ENCODE results near the gene SEMA6A.
A peak's percentile ranks its signal among the peaks of the same experiment; 100 is the strongest.

SEMA6A gene

DNA sequence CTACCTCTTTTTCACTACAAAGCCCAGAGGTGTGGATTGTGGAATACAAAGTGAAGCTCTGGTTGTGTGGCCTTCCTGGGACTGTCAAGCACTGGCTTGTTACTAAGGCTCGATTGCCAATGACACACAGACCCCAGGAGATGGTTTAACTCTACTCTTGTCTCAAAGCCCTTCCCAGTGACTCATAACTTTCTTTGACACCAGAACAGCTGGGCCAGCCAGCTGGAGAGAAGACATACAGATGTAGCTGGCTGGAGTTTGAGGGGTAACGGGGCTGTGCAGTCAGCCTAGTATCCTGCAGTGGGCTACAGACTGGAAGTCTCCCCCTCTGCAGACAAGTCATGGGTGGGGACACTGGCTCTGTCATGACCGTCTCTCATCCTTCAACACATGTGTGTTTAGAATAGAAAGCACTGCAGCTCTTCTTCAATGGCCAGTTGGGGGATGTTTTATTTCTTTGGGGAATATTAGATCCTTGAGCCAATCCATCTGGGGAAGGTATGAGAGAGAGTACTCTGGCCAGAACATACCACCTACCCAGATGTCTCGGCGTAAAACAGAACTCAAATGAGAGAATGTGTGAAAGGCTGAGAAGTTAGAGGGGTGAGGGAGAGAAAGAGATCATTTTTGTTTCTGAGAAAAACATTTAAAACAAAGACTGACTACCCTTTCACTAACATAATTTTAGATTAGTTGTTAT is 53.3 kb downstream of the SEMA6A start:
- Histone ChIP-seq H3K9ac (ENCODE audit: low read length) (no peak overlapping the region), H3K18ac (ENCODE audit: low read depth in 1 of 2, low read length in 2 of 2) (no peak overlapping the region), H2BK15ac (ENCODE audit: low read depth, poor library complexity, severe bottlenecking) (no peak overlapping the region), H3K9me3 (ENCODE audit: control insufficient read depth, low read length) (no peaks in the 10 kb centered on the region), H2AFZ (ENCODE audit: low read depth, low read length) (no peak overlapping the region), H3K36me3 (ENCODE audit: control insufficient read depth in 1 of 2, insufficient read depth in 2 of 2, low read depth in 1 of 2, low read length in 2 of 2) (no peaks in the 10 kb centered on the region), H3K23ac (ENCODE audit: low read length in 2 of 2) (no peak overlapping the region), H3K4me3 (ENCODE audit: insufficient read depth in 1 of 2, low read depth in 1 of 2, low read length in 2 of 2) (peak overlapping the region in 1 of 2 experiments; percentile 18), H3K4me2 (ENCODE audit: low read length, poor library complexity, severe bottlenecking) (no peak overlapping the region), H4K91ac (ENCODE audit: low read length) (no peak overlapping the region), H2BK12ac (ENCODE audit: low read length in 2 of 2) (no peak overlapping the region), H3K4ac (ENCODE audit: low read depth in 1 of 2, low read length in 2 of 2) (no peak overlapping the region), H3K14ac (ENCODE audit: low read length in 2 of 2) (no peak overlapping the region), H3K27ac (ENCODE audit: low read length, poor library complexity, severe bottlenecking) (no peak overlapping the region), H2AK5ac (ENCODE audit: low read length, severe bottlenecking) (peak overlapping the region; percentile 34), H3K27me3 (ENCODE audit: control insufficient read depth in 1 of 2, insufficient read depth in 1 of 2, low read length in 2 of 2) (no peaks in the 10 kb centered on the region), H4K8ac (ENCODE audit: low read length) (peak overlapping the region; percentile 14), H2BK120ac (ENCODE audit: low read depth, low read length) (no peak overlapping the region), H3K79me1 (replicated peaks; ENCODE audit: low read length, poor library complexity, severe bottlenecking) (peaks cover 17% of the 10 kb centered on the region), H2BK5ac (ENCODE audit: low read depth, low read length, poor library complexity, severe bottlenecking) (no peak overlapping the region), H3K4me1 (ENCODE audit: control insufficient read depth, insufficient read depth, low read depth, low read length) (peaks cover 3% of the 10 kb centered on the region)
- DNase-seq, result peak; percentile 73
- 15% methylated on average over 2 of the region's 5 CpGs for WGBS

DNA sequence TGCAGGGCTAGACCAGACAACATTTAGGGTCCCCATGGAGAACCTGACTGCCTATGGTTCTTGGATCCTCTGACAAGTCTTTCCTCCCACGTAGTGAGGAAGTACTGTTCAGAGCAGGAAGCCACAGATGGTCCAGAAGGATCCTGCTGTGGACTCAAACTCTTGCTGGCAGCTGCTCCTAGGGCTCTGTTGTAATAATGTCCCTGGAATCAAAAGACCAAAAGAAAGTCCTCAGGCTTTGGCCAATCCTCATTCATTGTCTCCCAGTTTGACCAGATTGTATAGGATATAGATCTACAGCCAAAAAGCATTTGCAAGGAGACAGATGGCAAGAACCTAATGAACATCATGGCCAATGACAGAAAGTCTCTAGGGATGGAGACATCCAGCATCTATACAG is 53.9 kb downstream of the SEMA6A start:
- no peaks in the 10 kb centered on the region for H3K36me3 ChIP-seq (ENCODE audit: control insufficient read depth in 1 of 2, insufficient read depth in 2 of 2, low read depth in 1 of 2, low read length in 2 of 2)
- H3K4me1 ChIP-seq (ENCODE audit: control insufficient read depth, insufficient read depth, low read depth, low read length), result peaks cover 3% of the 10 kb centered on the region

DNA sequence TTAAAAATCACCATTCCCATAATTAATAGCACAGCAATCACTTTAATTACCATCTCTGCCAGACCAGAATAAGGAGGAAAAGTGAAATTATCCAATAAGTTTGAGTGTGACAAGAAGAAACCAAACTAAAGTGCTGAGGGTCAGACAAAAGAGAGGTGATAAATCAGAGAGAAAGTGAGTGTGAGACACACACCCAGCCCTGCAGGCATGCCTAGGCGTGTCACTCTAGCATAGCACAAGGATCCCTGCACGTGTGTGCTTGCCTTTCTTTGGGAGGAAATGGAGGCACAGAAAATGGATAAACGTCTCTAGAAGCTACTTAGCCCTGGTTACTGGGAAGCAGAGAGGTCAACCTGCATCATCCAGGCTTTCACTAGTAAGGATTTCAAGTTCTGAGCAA is 56.2 kb downstream of the SEMA6A start:
- H3K4ac ChIP-seq (ENCODE audit: low read depth in 1 of 2, low read length in 2 of 2), result no peak overlapping the region

More for the DNA sequence above, 53.9 kb downstream of the SEMA6A start:
- Histone ChIP-seq H3K79me1 (replicated peaks; ENCODE audit: low read length, poor library complexity, severe bottlenecking) (peaks cover 17% of the 10 kb centered on the region), H3K9me3 (ENCODE audit: control insufficient read depth, low read length) (no peaks in the 10 kb centered on the region), H2BK12ac (ENCODE audit: low read length in 2 of 2) (no peak overlapping the region), H2BK120ac (ENCODE audit: low read depth, low read length) (no peak overlapping the region), H3K4ac (ENCODE audit: low read depth in 1 of 2, low read length in 2 of 2) (no peak overlapping the region), H2AFZ (ENCODE audit: low read depth, low read length) (no peak overlapping the region), H4K91ac (ENCODE audit: low read length) (no peak overlapping the region), H2BK5ac (ENCODE audit: low read depth, low read length, poor library complexity, severe bottlenecking) (no peak overlapping the region), H3K4me3 (ENCODE audit: insufficient read depth in 1 of 2, low read depth in 1 of 2, low read length in 2 of 2) (peak overlapping the region in 1 of 2 experiments; percentile 18), H3K23ac (ENCODE audit: low read length in 2 of 2) (no peak overlapping the region), H2AK5ac (ENCODE audit: low read length, severe bottlenecking) (no peak overlapping the region), H4K8ac (ENCODE audit: low read length) (no peak overlapping the region), H3K27me3 (ENCODE audit: control insufficient read depth in 1 of 2, insufficient read depth in 1 of 2, low read length in 2 of 2) (no peaks in the 10 kb centered on the region), H3K18ac (ENCODE audit: low read depth in 1 of 2, low read length in 2 of 2) (peak overlapping the region in 1 of 2 experiments; percentile 30), H3K4me2 (ENCODE audit: low read length, poor library complexity, severe bottlenecking) (no peak overlapping the region), H3K14ac (ENCODE audit: low read length in 2 of 2) (no peak overlapping the region), H3K9ac (ENCODE audit: low read length) (no peak overlapping the region), H3K27ac (ENCODE audit: low read length, poor library complexity, severe bottlenecking) (no peak overlapping the region), H2BK15ac (ENCODE audit: low read depth, poor library complexity, severe bottlenecking) (no peak overlapping the region)
- no peak for DNase-seq
- 58% methylated on average over 1 of the region's 1 CpG for WGBS

DNA sequence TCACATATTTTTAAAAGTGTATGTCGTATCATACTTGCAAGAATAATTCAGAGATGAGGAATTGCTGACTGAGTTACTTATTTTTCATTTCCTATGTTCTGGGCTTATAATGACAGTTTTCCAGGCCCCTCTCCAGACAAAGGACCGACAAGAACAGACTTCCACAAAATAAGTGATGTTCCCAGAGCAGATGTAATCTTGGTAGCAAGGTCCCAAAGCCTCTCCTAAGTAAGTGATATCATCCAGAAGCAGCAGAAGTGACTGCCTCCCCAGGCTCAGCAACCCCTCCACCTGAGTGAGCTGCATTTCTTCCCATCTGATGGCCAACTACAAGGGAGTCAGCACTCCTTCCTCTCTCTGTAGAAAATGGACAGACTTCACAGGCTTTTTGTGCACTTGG is 57.1 kb downstream of the SEMA6A start:
- no peak overlapping the region for H4K8ac ChIP-seq (ENCODE audit: low read length)
- no peak overlapping the region for H3K18ac ChIP-seq (ENCODE audit: low read depth in 1 of 2, low read length in 2 of 2)
- no peak overlapping the region for H3K4ac ChIP-seq (ENCODE audit: low read depth in 1 of 2, low read length in 2 of 2)
- no peak overlapping the region for H3K27ac ChIP-seq (ENCODE audit: low read length, poor library complexity, severe bottlenecking)
- H3K4me1 ChIP-seq (ENCODE audit: control insufficient read depth, insufficient read depth, low read depth, low read length), result peaks cover 5% of the 10 kb centered on the region
- H3K79me1 ChIP-seq (replicated peaks; ENCODE audit: low read length, poor library complexity, severe bottlenecking), result peaks cover 11% of the 10 kb centered on the region
- H3K14ac ChIP-seq (ENCODE audit: low read length in 2 of 2), result no peak overlapping the region
- no peak overlapping the region for H4K91ac ChIP-seq (ENCODE audit: low read length)
- H2BK120ac ChIP-seq (ENCODE audit: low read depth, low read length), result no peak overlapping the region
- peak overlapping the region in 1 of 2 experiments; percentile 42 for H2BK12ac ChIP-seq (ENCODE audit: low read length in 2 of 2)
- 46% methylated on average over 1 of the region's 2 CpGs for WGBS
- no peak for DNase-seq
- H3K23ac ChIP-seq (ENCODE audit: low read length in 2 of 2), result no peak overlapping the region
- peak overlapping the region; percentile 2 for H2AK5ac ChIP-seq (ENCODE audit: low read length, severe bottlenecking)
- no peaks in the 10 kb centered on the region for H3K36me3 ChIP-seq (ENCODE audit: control insufficient read depth in 1 of 2, insufficient read depth in 2 of 2, low read depth in 1 of 2, low read length in 2 of 2)
- no peak overlapping the region for H3K4me2 ChIP-seq (ENCODE audit: low read length, poor library complexity, severe bottlenecking)
- no peak overlapping the region for H2BK5ac ChIP-seq (ENCODE audit: low read depth, low read length, poor library complexity, severe bottlenecking)
- H3K9ac ChIP-seq (ENCODE audit: low read length), result no peak overlapping the region
- no peak overlapping the region for H3K4me3 ChIP-seq (ENCODE audit: insufficient read depth in 1 of 2, low read depth in 1 of 2, low read length in 2 of 2)
- H3K9me3 ChIP-seq (ENCODE audit: control insufficient read depth, low read length), result no peaks in the 10 kb centered on the region
- no peak overlapping the region for H2AFZ ChIP-seq (ENCODE audit: low read depth, low read length)
- H2BK15ac ChIP-seq (ENCODE audit: low read depth, poor library complexity, severe bottlenecking), result no peak overlapping the region
- no peaks in the 10 kb centered on the region for H3K27me3 ChIP-seq (ENCODE audit: control insufficient read depth in 1 of 2, insufficient read depth in 1 of 2, low read length in 2 of 2)

More for the DNA sequence above, 56.2 kb downstream of the SEMA6A start:
- H3K36me3 ChIP-seq (ENCODE audit: control insufficient read depth in 1 of 2, insufficient read depth in 2 of 2, low read depth in 1 of 2, low read length in 2 of 2), result no peaks in the 10 kb centered on the region
- no peak overlapping the region for H4K91ac ChIP-seq (ENCODE audit: low read length)
- H3K4me3 ChIP-seq (ENCODE audit: insufficient read depth in 1 of 2, low read depth in 1 of 2, low read length in 2 of 2), result no peak overlapping the region
- H3K27ac ChIP-seq (ENCODE audit: low read length, poor library complexity, severe bottlenecking), result no peak overlapping the region
- no peak overlapping the region for H2AFZ ChIP-seq (ENCODE audit: low read depth, low read length)
- no peak overlapping the region for H4K8ac ChIP-seq (ENCODE audit: low read length)
- H3K79me1 ChIP-seq (replicated peaks; ENCODE audit: low read length, poor library complexity, severe bottlenecking), result peaks cover 15% of the 10 kb centered on the region
- no peak for DNase-seq
- H3K9ac ChIP-seq (ENCODE audit: low read length), result no peak overlapping the region
- H3K4me2 ChIP-seq (ENCODE audit: low read length, poor library complexity, severe bottlenecking), result no peak overlapping the region
- H3K14ac ChIP-seq (ENCODE audit: low read length in 2 of 2), result no peak overlapping the region
- H2BK120ac ChIP-seq (ENCODE audit: low read depth, low read length), result no peak overlapping the region
- H2BK5ac ChIP-seq (ENCODE audit: low read depth, low read length, poor library complexity, severe bottlenecking), result no peak overlapping the region
- WGBS, result 59% methylated on average over 3 of the region's 3 CpGs
- H2BK15ac ChIP-seq (ENCODE audit: low read depth, poor library complexity, severe bottlenecking), result no peak overlapping the region
- no peak overlapping the region for H2AK5ac ChIP-seq (ENCODE audit: low read length, severe bottlenecking)
- H3K9me3 ChIP-seq (ENCODE audit: control insufficient read depth, low read length), result no peaks in the 10 kb centered on the region
- H3K27me3 ChIP-seq (ENCODE audit: control insufficient read depth in 1 of 2, insufficient read depth in 1 of 2, low read length in 2 of 2), result no peaks in the 10 kb centered on the region
- no peak overlapping the region for H3K23ac ChIP-seq (ENCODE audit: low read length in 2 of 2)
- no peak overlapping the region for H2BK12ac ChIP-seq (ENCODE audit: low read length in 2 of 2)
- H3K18ac ChIP-seq (ENCODE audit: low read depth in 1 of 2, low read length in 2 of 2), result peak overlapping the region; percentile 16 to 22
- H3K4me1 ChIP-seq (ENCODE audit: control insufficient read depth, insufficient read depth, low read depth, low read length), result peaks cover 5% of the 10 kb centered on the region
